Activated CD4-positive, alpha-beta T cell treated with anti-CD3 and anti-CD28 coated beads, Interleukin-2, amount 50 U/mL, for 48 hours (primary cell): ENCODE data around the gene TSPAN3.

Experiments
- DNase-seq, 2 experiments: peaks; one replicate each; pipeline ENCODE4 v3.0.0-alpha.2; 2020

Gene TSPAN3

GRCh38 chr15:77002954-77003912, 67.7 kb downstream of the TSPAN3 start:
- peak; percentile 82 to 87 for DNase-seq

GRCh38 chr15:77002436-77002835, 68.5 kb downstream of the TSPAN3 start:
- no peak for DNase-seq

- no peak for DNase-seq
Measured at GRCh38 chr15:77001966-77002365, 68.9 kb downstream of the TSPAN3 start.

GRCh38 chr15:77001351-77001750, 69.6 kb downstream of the TSPAN3 start:
- DNase-seq = no peak

GRCh38 chr15:76999996-77000395, 70.9 kb downstream of the TSPAN3 start:
- no peak for DNase-seq

GRCh38 chr15:76998663-76999285, 72.1 kb downstream of the TSPAN3 start:
- DNase-seq = no peak

- peak; percentile 71 to 78 for DNase-seq
Measured at GRCh38 chr15:76996526-76997401, 74.1 kb downstream of the TSPAN3 start.

- DNase-seq = no peak
Measured at GRCh38 chr15:76996076-76996525, 74.8 kb downstream of the TSPAN3 start.

GRCh38 chr15:76994971-76995945, 75.7 kb downstream of the TSPAN3 start, which contains the start of gene PSTPIP1:
TSS of gene PSTPIP1 (plus strand) at chr15:76995126. CDS start at chr15:76995574, 448 bp downstream.
- peak; percentile 74 to 78 for DNase-seq

GRCh38 chr15:76994496-76994895, 76.4 kb downstream of the TSPAN3 start:
- peak in 1 of 2 experiments; percentile 40 for DNase-seq

GRCh38 chr15:76994001-76994400, 76.9 kb downstream of the TSPAN3 start:
- DNase-seq = peak; percentile 74 to 81

GRCh38 chr15:76993114-76993725, 77.7 kb downstream of the TSPAN3 start:
- no peak for DNase-seq

- no peak for DNase-seq
Measured at GRCh38 chr15:76991741-76992645, 78.9 kb downstream of the TSPAN3 start.
